ENCODE data around the gene SNX8. TPM values are rescaled to one million over a fixed set of nuclear protein-coding genes. Genes with fewer than 3 reads are reported as not detected.

The SNX8 gene
- total and polyA plus RNA-seq, 4 donors, result 24.6 to 54.6 (median 45.8) TPM

GRCh38 chr7:2231992-2232765 is 82.1 kb downstream of the SNX8 start:
- Histone ChIP-seq H3K27ac (ENCODE audit: low read depth in 1 of 2, low read length in 1 of 2) (peak overlapping the region; percentile 18 to 79), H3K9me3 (ENCODE audit: control insufficient read depth in 4 of 4, insufficient read depth in 3 of 4, low read length in 3 of 4) (no peaks in the 10 kb centered on the region), H3K4me1 (ENCODE audit: control insufficient read depth in 5 of 5, insufficient read depth in 5 of 5, low read length in 5 of 5) (peaks cover 0 to 13% (median 5%) of the 10 kb centered on the region in 5 donors), H3K4me3 (peak overlapping the region; percentile 92), H3K36me3 (ENCODE audit: control insufficient read depth in 4 of 4, insufficient read depth in 4 of 4, low read length in 4 of 4) (peaks cover 0 to 29% (median 22%) of the 10 kb centered on the region in 4 donors), H3K27me3 (ENCODE audit: control insufficient read depth in 3 of 3, insufficient read depth in 3 of 3, low read length in 2 of 3) (no peaks in the 10 kb centered on the region), H3K9ac (ENCODE audit: insufficient read depth in 1 of 2, low read length in 2 of 2) (peak overlapping the region in 1 of 2 donors; percentile 77)
- no peak for TF ChIP-seq CTCF (IDR thresholded peaks at IDR 0.05; ENCODE audit: control extremely low read depth, extremely low read depth)
- WGBS, 2 donors, result 2 to 3% methylated on average over 29 to 46 of the region's 46 CpGs
- ATAC-seq (ENCODE audit: insufficient read depth, low FRiP score) (peak; percentile 31), DNase-seq (peak in 2 of 3 donors; percentile 13 to 14)

- no peak for DNase-seq
- no peak for TF ChIP-seq CTCF (IDR thresholded peaks at IDR 0.05; ENCODE audit: control extremely low read depth, extremely low read depth)
- H3K27ac ChIP-seq (ENCODE audit: low read depth in 1 of 2, low read length in 1 of 2), result no peak overlapping the region
- H3K4me1 ChIP-seq (ENCODE audit: control insufficient read depth in 5 of 5, insufficient read depth in 5 of 5, low read length in 5 of 5), result peaks cover 0 to 13% (median 5%) of the 10 kb centered on the region in 5 donors
- ATAC-seq (ENCODE audit: insufficient read depth, low FRiP score), result no peak
- H3K4me3 ChIP-seq, result no peak overlapping the region
- peaks cover 0 to 34% (median 25%) of the 10 kb centered on the region in 4 donors for H3K36me3 ChIP-seq (ENCODE audit: control insufficient read depth in 4 of 4, insufficient read depth in 4 of 4, low read length in 4 of 4)
- H3K9ac ChIP-seq (ENCODE audit: insufficient read depth in 1 of 2, low read length in 2 of 2), result peak overlapping the region in 1 of 2 donors; percentile 13
- no peaks in the 10 kb centered on the region for H3K9me3 ChIP-seq (ENCODE audit: control insufficient read depth in 4 of 4, insufficient read depth in 3 of 4, low read length in 3 of 4)
- no peaks in the 10 kb centered on the region for H3K27me3 ChIP-seq (ENCODE audit: control insufficient read depth in 3 of 3, insufficient read depth in 3 of 3, low read length in 2 of 3)
- 91 to 97% methylated on average over 9 of the region's 9 CpGs for WGBS, 2 donors
These were observed 83.4 kb downstream of the SNX8 start for GRCh38 chr7:2230882-2231281.

- 94 to 96% methylated on average over 8 of the region's 8 CpGs for WGBS, 2 donors
- no peak for TF ChIP-seq CTCF (IDR thresholded peaks at IDR 0.05; ENCODE audit: control extremely low read depth, extremely low read depth)
- no peaks in the 10 kb centered on the region for H3K9me3 ChIP-seq (ENCODE audit: control insufficient read depth in 4 of 4, insufficient read depth in 3 of 4, low read length in 3 of 4)
- DNase-seq (no peak), ATAC-seq (ENCODE audit: insufficient read depth, low FRiP score) (no peak)
- H3K4me1 ChIP-seq (ENCODE audit: control insufficient read depth in 5 of 5, insufficient read depth in 5 of 5, low read length in 5 of 5), result peaks cover 0 to 13% (median 5%) of the 10 kb centered on the region in 5 donors
- no peak overlapping the region for H3K9ac ChIP-seq (ENCODE audit: insufficient read depth in 1 of 2, low read length in 2 of 2)
- H3K4me3 ChIP-seq, result no peak overlapping the region
- H3K27me3 ChIP-seq (ENCODE audit: control insufficient read depth in 3 of 3, insufficient read depth in 3 of 3, low read length in 2 of 3), result no peaks in the 10 kb centered on the region
- H3K36me3 ChIP-seq (ENCODE audit: control insufficient read depth in 4 of 4, insufficient read depth in 4 of 4, low read length in 4 of 4), result peaks cover 0 to 40% (median 26%) of the 10 kb centered on the region in 4 donors
- H3K27ac ChIP-seq (ENCODE audit: low read depth in 1 of 2, low read length in 1 of 2), result no peak overlapping the region
These were observed 84.0 kb downstream of the SNX8 start for GRCh38 chr7:2230226-2230625.

All from lung (tissue), 12 donors.